ENCODE results near the gene VWA8. TPM values are rescaled to one million over a fixed set of nuclear protein-coding genes. Genes with fewer than 3 reads are reported as not detected.

The VWA8 gene
- total RNA-seq, 1 donor: 33.2 TPM

DNA sequence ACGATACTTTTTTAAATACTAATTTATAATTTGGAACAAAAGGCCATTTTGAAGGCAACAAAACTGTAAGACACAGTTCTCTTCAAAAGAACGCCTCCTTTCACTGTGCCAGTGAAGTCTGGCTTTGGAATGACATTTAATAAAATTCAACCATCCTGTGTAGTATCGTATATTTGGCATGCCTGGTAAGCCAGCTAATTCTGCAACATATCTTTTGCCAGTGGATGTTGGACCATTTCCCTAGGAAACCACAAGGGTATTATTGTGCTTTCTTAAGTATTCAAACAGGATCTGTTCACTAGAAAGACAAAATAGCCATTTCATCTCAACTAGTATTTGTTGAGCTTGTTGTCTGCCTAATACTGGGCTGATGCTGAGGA is 391.9 kb downstream of the VWA8 start:
- DNase-seq (ENCODE audit: low read depth): peak; percentile 59
- TF ChIP-seq, protein P1, sequence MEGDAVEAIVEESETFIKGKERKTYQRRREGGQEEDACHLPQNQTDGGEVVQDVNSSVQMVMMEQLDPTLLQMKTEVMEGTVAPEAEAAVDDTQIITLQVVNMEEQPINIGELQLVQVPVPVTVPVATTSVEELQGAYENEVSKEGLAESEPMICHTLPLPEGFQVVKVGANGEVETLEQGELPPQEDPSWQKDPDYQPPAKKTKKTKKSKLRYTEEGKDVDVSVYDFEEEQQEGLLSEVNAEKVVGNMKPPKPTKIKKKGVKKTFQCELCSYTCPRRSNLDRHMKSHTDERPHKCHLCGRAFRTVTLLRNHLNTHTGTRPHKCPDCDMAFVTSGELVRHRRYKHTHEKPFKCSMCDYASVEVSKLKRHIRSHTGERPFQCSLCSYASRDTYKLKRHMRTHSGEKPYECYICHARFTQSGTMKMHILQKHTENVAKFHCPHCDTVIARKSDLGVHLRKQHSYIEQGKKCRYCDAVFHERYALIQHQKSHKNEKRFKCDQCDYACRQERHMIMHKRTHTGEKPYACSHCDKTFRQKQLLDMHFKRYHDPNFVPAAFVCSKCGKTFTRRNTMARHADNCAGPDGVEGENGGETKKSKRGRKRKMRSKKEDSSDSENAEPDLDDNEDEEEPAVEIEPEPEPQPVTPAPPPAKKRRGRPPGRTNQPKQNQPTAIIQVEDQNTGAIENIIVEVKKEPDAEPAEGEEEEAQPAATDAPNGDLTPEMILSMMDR (IDR thresholded peaks at IDR 0.05; ENCODE audit: insufficient read depth, low read depth, low read length): peak; percentile 6

DNA sequence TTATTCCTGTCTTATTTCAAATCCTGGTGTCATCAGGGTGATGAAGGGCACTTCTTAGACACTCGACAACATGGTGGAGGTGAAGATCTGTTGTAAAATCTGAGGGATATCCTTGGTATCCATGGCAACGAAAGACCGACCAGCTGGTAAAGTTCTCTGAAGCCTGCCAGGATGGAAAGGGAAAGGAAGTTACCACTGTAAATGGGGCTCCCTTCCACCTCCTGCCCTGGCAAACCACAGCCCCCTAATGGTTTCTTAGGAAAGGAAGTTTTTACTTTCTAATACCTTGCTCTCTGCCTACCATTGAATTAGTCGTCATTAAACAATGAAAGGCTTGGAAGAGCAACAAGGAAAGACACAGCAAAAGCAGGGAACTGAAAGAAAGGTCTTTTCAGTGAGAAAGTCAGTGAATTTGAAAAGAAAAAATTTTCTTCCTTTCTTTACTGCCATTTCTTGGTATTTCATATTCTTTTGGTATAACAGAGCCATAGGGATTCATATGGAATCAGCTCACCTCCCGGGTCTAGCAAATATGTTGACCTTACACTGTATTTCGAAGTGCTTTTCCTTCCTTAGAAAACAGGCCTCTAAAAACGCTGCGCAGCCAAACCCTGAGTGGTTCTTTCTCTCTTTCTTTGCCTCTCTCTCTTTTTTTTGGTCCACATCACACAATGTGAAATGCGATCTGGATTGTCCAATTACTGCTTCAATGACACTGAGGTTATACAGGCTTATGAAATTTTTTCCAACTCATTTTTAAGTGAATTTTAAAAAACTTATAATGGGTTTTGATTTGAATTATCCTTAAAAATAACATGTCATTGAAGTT is 392.6 kb downstream of the VWA8 start:
- DNase-seq (ENCODE audit: low read depth): no peak
- H3K4me3 ChIP-seq (ENCODE audit: low read depth, low read length): no peak overlapping the region
- TF ChIP-seq, protein P1 (IDR thresholded peaks at IDR 0.05; ENCODE audit: insufficient read depth, low read depth, low read length): no peak

More for the DNA sequence above, 391.9 kb downstream of the VWA8 start:
- H3K4me3 ChIP-seq (ENCODE audit: low read depth, low read length): no peak overlapping the region

DNA sequence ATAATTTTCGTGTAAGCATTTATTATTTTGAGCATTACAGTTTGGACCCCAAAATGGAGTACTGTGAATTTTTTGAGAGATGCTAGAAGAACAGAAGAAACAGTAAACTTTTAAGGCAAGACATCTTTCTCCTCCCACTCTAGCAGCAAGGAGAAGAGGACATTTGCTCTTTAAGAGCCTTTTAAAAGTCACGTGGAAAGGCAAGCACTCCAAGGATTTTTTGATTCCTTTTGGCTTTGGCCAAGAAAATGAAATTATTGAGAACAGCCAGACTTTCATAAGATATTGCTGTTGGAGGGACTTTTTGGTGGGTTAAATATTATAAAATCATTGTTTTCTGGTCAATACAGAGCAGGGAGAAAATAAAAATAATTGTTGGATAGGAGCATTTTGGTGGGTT is 393.5 kb downstream of the VWA8 start:
- TF ChIP-seq, protein P1 (IDR thresholded peaks at IDR 0.05; ENCODE audit: insufficient read depth, low read depth, low read length): no peak
- H3K4me3 ChIP-seq (ENCODE audit: low read depth, low read length): no peak overlapping the region
- no peak for DNase-seq (ENCODE audit: low read depth)

DNA sequence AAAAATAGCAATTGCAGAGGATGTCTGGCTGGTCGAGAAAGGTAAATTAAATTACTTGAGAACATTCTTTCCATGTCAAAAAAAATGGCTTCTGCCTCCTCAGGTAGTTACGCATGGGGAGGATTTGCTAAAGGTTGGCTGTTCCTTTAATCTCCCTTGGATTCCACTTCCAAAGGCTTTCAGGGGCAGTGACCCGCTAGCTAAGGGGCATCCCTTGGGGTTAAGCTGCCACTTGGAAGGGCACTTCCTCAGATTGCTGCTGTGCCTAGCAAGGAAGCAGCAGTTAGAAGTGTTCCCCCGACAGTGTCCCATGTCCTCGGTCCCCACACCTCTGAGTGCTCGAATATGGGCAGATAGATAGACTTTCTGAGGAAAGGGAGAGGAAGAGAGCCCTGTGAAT is 395.1 kb downstream of the VWA8 start:
- TF ChIP-seq, protein P1 (IDR thresholded peaks at IDR 0.05; ENCODE audit: insufficient read depth, low read depth, low read length): no peak
- no peak for DNase-seq (ENCODE audit: low read depth)
- H3K4me3 ChIP-seq (ENCODE audit: low read depth, low read length): no peak overlapping the region

DNA sequence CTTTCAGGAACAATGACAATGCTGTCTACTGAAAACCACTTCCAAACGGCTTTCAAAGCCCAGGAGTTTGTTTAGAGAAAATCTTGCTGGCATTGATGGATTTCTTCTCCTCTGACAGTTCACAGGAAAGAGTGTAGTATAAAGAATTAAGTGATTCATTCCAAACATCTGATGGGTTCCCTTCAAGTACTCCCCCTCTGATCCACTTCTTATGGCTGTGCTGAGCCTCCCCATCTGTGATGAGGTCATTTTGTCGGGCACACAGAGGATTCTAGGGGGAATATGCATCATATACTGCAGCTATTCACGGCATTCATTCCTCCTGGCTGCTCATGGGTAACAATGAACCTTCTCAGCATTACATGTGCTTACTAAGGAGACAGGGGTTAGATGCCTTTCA is 395.7 kb downstream of the VWA8 start:
- H3K4me3 ChIP-seq (ENCODE audit: low read depth, low read length): no peak overlapping the region
- DNase-seq (ENCODE audit: low read depth): peak; percentile 58
- TF ChIP-seq, protein P1 (IDR thresholded peaks at IDR 0.05; ENCODE audit: insufficient read depth, low read depth, low read length): no peak

DNA sequence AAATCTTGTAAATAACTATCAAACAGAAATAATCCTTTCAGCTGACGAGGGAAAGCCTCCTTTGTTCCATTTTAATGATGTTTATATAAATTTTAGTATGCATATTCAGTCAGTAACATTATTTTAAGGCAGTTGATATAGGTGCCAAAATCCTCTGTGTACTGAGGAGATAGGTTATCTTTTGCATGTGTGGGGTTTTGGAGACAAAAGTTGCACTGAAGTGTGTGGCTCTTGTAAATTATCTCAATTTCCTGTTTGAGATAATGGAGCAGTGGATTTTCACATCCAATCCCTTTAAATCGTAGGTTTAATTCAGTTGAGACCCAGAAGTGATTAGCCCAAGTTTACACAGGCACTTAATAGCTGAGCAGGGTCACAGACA is 396.9 kb downstream of the VWA8 start:
- DNase-seq (ENCODE audit: low read depth): peak; percentile 28
- H3K4me3 ChIP-seq (ENCODE audit: low read depth, low read length): no peak overlapping the region
- TF ChIP-seq, protein P1 (IDR thresholded peaks at IDR 0.05; ENCODE audit: insufficient read depth, low read depth, low read length): no peak
